Islet of Langerhans (tissue), 1 donor: Measurements from ENCODE around the gene CALHM1.
A peak's percentile ranks its signal among the peaks of the same experiment; 100 is the strongest.

Experiments used
- FAIRE-seq: peaks from one replicate; lab custom pipeline; 2011; peaks lifted over from hg19 to GRCh38; lab: Jason Lieb, UNC

CALHM1 gene

DNA sequence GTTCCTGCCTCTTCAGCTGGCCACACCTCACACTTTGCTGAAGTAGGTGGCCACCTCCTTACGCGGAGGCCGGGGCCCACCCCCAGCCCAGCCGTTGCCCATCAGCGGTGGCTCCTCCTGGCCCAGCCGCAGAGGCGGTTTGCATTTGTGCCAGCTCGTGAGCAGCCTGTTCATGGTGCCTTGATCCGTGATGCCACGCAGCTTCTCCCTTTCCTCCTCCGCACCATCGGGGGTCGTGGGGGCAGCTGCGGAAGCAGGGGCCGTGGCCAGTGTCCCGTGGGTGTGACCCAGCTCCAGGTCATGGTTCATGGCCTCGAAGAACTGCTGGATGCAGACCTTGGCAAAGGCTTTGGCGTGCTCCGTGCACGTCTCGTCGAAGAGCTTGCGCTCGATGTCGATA, 3.5 kb downstream of the CALHM1 start:
- FAIRE-seq = no peak

DNA sequence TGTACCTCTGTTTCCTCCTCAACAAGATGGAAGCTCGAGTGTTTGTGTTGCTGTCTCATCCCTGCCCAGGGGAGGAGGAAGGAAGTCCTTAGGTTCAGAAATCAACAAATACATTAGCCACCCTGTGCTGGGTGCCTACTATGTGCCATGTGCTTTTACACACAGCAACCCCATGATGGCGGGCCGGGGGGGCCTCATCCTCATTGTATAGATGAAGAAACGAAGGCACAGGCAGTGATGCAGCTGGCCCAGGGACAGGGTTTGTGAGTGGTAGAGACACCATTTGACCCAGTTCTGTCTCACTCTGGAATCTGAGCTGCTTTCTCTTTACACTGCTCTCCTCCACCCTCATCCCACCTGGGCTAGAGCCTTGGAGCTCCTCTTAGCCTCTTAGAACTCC, 4.7 kb downstream of the CALHM1 start:
- no peak for FAIRE-seq

GRCh38 chr10:103452506-103453230, 6.0 kb downstream of the CALHM1 start:
- FAIRE-seq = no peak

GRCh38 chr10:103451831-103452505, 6.7 kb downstream of the CALHM1 start, which contains the start of gene CALHM2:
TSS of gene CALHM2 (minus strand) at chr10:103452370. CDS start at chr10:103449941, 2,429 bp downstream.
- FAIRE-seq = no peak

DNA sequence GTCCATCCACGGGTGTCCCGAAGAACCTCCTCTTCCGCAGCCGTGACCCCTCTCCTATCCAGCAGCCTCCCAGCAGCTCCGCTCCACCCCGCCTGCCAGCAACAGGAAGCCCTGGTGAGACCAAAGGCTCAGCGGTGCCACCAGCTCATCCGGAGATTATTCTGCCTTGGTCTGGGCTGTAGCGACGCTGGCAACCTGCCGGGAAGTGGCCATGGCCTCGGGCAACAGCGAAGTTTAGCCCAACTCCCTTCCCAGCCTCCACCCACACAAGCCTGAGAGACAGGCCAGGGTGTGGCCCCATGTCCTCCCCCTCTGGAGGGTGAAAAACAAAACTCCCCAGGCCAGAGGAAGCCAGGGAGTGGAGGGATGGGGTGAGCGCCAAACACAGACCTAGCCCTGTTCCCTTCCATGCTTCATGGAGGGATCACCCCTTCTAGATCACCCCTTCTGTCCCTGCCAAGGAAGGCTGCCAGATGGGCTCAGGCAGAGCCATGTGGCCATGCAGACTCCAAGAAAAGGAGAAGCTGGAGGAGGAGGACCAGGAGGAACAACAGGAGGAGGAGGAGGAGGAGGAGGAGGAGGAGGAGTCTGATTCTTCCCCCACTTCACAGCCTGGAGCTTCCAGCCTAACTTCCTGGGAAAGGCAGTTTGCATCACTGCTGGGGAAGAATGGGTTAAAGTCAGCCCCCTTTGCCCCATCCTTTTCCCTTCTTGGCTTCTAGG, 7.4 kb downstream of the CALHM1 start:
- FAIRE-seq = no peak

- FAIRE-seq = no peak
These were observed 8.5 kb downstream of the CALHM1 start for GRCh38 chr10:103450201-103450695.

- no peak for FAIRE-seq
These were observed 9.2 kb downstream of the CALHM1 start for GRCh38 chr10:103449208-103450144.

- FAIRE-seq = no peak
These were observed 10.0 kb downstream of the CALHM1 start for GRCh38 chr10:103448746-103449145.

DNA sequence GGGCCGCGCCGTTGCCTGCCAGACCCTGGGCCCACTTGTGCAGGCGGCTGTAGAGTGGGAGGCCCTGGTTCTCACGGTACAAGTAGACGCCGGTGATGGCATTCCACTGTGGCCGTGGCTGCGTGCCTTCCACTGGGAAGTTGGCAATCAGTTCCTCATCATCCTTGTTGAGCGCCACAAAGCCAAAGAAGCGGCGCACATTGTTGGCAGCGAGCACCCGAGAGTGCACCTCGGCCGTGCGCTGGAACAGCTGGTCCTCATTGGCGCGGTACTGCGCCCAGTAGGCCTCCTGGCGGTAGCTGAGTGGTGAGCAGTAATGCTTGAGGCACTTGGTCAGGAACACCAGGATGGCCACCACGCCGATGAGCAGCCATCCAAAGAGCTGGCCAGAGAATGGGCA, 11.5 kb downstream of the CALHM1 start:
- no peak for FAIRE-seq

- FAIRE-seq = no peak
These were observed 12.7 kb downstream of the CALHM1 start for GRCh38 chr10:103445767-103446567.

DNA sequence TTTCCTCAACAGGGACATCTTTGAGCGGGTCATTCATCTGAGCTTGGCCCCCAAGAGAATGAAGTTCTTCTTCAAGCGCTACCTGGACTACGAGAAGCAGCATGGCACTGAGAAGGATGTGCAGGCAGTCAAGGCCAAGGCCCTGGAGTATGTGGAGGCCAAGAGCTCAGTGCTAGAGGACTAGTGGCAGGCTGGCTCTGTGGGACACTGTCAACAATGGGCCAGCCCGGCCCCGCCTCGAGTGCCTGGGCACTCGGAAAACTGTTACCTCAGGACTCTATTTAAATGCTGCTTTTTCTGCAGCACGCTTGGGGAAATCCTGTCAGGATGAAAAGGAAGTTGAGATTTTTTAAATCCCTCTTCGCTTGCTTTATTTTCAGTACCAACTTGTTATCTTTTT, 13.3 kb downstream of the CALHM1 start:
- FAIRE-seq = no peak

- no peak for FAIRE-seq
These were observed 14.2 kb downstream of the CALHM1 start for GRCh38 chr10:103444478-103444877.

DNA sequence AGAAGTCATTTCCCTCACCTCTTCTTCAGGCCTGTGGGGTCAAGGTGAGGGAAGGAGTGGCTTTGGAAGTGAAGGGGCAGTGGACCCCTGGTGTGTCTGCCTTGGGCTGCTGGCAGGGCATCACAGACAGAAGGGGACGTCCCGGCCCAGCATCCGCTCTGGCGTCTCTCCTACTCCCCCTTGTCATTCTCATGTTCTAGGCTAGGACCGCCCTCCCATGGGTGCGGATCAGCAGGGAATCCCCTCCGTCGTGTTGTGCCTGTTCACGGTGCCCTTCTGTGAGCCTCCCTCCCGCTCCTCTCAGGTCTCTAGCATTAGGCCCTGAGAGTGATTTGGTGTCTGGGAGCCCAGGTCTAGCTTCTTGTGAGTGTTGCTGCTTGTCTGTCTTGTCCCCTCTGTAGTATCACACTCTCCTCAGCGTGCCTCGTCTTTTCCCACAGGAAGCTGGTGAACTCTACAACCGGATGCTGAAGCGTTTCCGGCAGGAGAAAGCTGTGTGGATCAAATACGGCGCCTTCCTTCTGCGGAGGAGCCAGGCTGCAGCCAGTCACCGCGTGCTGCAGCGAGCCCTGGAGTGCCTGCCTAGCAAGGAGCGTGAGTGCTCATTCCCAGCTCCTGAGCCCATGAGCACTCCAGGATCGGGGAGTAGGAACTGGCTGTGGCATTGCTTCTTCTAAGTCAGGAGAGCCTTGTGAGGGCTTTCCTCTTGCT, 15.1 kb downstream of the CALHM1 start:
- no peak for FAIRE-seq

- FAIRE-seq = no peak
These were observed 16.7 kb downstream of the CALHM1 start for GRCh38 chr10:103442031-103442461.

DNA sequence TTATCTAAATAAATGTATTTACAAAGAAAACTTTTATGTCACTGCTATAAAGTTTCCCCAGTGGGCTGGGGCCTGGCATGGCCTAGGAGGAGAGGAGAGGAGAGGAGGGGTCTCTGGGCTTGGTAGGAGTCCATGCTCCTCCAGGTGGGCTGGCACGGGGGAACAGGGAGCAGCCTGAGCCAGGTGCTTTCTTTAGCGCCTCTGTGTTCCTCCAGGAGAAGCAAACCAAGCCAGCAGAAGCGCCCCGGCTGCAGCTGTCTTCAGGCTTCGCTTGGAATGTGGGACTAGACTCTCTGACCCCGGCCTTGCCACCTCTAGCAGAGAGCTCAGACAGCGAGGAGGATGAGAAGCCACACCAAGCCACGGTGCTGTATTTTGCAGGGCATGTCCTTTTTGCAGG, 17.1 kb downstream of the CALHM1 start:
- FAIRE-seq = no peak

- FAIRE-seq = no peak
These were observed 17.5 kb downstream of the CALHM1 start for GRCh38 chr10:103441206-103441605.

- FAIRE-seq = no peak
These were observed 18.3 kb downstream of the CALHM1 start for GRCh38 chr10:103440416-103440815.

DNA sequence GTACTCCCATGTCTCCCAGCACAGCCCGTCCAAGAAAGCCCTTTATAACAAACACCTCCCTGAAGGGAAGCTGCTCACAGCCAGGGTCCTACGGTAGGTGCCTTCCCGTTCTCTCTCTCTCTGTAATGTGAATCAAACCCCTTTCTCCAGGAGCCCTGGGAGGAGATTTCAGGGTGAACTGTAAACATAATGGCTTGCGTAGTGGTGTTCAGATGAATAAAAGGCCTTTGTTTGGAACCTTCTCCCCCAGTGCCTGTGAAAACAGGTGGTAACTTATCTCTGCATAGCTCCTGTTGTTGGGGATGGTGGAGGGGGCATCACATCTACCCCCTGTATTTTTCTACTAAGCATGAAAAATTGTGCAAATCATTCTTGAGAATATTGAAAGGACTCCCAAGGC, 18.9 kb downstream of the CALHM1 start:
- FAIRE-seq = no peak

DNA sequence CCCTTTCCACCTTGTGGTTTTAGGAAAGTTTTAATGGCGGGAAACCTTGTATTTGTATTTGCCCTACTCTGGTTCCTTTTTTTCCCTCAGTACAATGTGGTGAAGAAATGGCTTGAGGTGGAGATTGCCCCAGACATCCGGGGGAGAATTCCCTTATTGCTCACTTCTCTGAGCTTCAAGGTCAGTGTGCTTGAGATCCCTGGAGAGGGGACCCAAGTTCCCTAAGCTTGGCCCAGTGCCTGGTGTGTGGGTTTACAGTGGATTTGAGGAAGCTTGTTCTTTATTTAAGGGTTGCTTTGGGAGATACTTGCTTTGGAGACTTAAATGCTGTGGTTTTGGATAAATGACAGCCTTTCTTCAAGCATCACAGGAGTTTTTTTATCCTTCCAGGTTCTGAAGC, 24.8 kb downstream of the CALHM1 start:
- no peak for FAIRE-seq

DNA sequence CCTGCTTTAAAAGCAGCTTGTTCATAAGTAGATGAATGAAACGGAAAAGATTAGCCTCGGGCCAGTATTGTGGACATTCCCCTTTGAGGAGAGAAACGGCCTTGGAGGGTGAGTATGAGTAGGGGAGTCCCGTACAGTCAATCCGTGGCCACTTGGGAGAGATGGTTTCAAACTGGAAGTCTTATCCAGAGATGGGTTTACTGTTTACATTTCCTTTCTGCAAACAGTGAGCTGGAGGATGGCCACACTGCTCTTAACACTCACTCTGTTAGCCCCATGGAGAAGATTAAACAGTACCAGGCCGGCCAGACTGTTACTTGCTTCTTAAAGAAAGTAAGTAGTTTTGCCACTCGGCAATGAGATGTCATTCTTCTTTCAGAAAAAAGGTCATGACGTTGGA, 26.8 kb downstream of the CALHM1 start:
- peak; percentile 60 for FAIRE-seq
